ENCODE measurements around the gene GLYATL1B. TPM values are rescaled to one million over a fixed set of nuclear protein-coding genes. Genes with fewer than 3 reads are reported as not detected.

The GLYATL1B gene
- polyA plus RNA-seq, 1 donor (not counting 4 experiments of a cell fraction or from before 2014, with no cell fraction given): not detected

- no peaks in the 10 kb centered on the region for H3K4me1 ChIP-seq (ENCODE audit: control insufficient read depth, extremely low read depth, insufficient read depth, low read length)
- TF ChIP-seq CTCF (optimal IDR thresholded peaks at IDR 0.05 in 1 of 3, IDR thresholded peaks at IDR 0.05 in 1 of 3, conservative IDR thresholded peaks at IDR 0.05 in 1 of 3; ENCODE audit: extremely low read depth in 1 of 3, insufficient read depth in 2 of 3, low read length in 3 of 3) (no peak), EZH2 (IDR thresholded peaks at IDR 0.05; ENCODE audit: low read length) (no peak)
- FAIRE-seq (peak; percentile 61), DNase-seq (ENCODE audit: low read depth, low spot score) (no peak)
- no peak overlapping the region for H3K9ac ChIP-seq (ENCODE audit: control insufficient read depth, extremely low read depth, insufficient read depth, low read length)
- H4K20me1 ChIP-seq (ENCODE audit: control insufficient read depth, extremely low read depth, insufficient read depth, low read length): no peaks in the 10 kb centered on the region
- dilution Hi-C loops (cut with MboI; ENCODE audit: extremely low pct_ligation_motif_present, low sequenced_read_pairs): no loop called here
- H3K27me3 ChIP-seq (ENCODE audit: control insufficient read depth, extremely low read depth, insufficient read depth, low read length): peaks cover 5% of the 10 kb centered on the region
- H3K9me3 ChIP-seq (ENCODE audit: control insufficient read depth, low read depth, low read length): no peaks in the 10 kb centered on the region
- no peak overlapping the region for H3K27ac ChIP-seq (ENCODE audit: control insufficient read depth, insufficient read depth, low read length)
- H2AFZ ChIP-seq (ENCODE audit: control insufficient read depth, low read length): no peak overlapping the region
- H3K36me3 ChIP-seq (ENCODE audit: control insufficient read depth in 2 of 2, extremely low read depth in 1 of 2, insufficient read depth in 2 of 2, low read length in 2 of 2): no peaks in the 10 kb centered on the region
- H3K4me2 ChIP-seq (ENCODE audit: control insufficient read depth, extremely low read depth, insufficient read depth, low read depth, low read length): no peak overlapping the region
- no peaks in the 10 kb centered on the region for H3K79me2 ChIP-seq (ENCODE audit: control insufficient read depth, insufficient read depth, low read length)
- no peak overlapping the region for H3K4me3 ChIP-seq (ENCODE audit: control insufficient read depth in 2 of 3, extremely low read depth in 1 of 3, insufficient read depth in 2 of 3, low read depth in 1 of 3, low read length in 3 of 3)
- H3K9me1 ChIP-seq (ENCODE audit: control insufficient read depth, extremely low read depth, insufficient read depth, low read length): no peaks in the 10 kb centered on the region
Observed at GRCh38 chr11:59069087-59069486, 17.0 kb upstream of the GLYATL1B start.

GRCh38 chr11:59076876-59077571 lies 9.1 kb upstream of the GLYATL1B start:
- TF ChIP-seq EZH2 (IDR thresholded peaks at IDR 0.05; ENCODE audit: low read length): no peak
- TF ChIP-seq CTCF (optimal IDR thresholded peaks at IDR 0.05 in 1 of 3, IDR thresholded peaks at IDR 0.05 in 1 of 3, conservative IDR thresholded peaks at IDR 0.05 in 1 of 3; ENCODE audit: extremely low read depth in 1 of 3, insufficient read depth in 2 of 3, low read length in 3 of 3): no peak

More at GRCh38 chr11:59076876-59077571, 9.1 kb upstream of the GLYATL1B start:
- dilution Hi-C loops (cut with MboI; ENCODE audit: extremely low pct_ligation_motif_present, low sequenced_read_pairs): no loop called here
- no peaks in the 10 kb centered on the region for H3K36me3 ChIP-seq (ENCODE audit: control insufficient read depth in 2 of 2, extremely low read depth in 1 of 2, insufficient read depth in 2 of 2, low read length in 2 of 2)
- no peak for FAIRE-seq
- no peaks in the 10 kb centered on the region for H3K9me3 ChIP-seq (ENCODE audit: control insufficient read depth, low read depth, low read length)
- no peak for DNase-seq (ENCODE audit: low read depth, low spot score)
- H2AFZ ChIP-seq (ENCODE audit: control insufficient read depth, low read length): no peak overlapping the region
- no peaks in the 10 kb centered on the region for H3K9me1 ChIP-seq (ENCODE audit: control insufficient read depth, extremely low read depth, insufficient read depth, low read length)
- H3K4me3 ChIP-seq (ENCODE audit: control insufficient read depth in 2 of 3, extremely low read depth in 1 of 3, insufficient read depth in 2 of 3, low read depth in 1 of 3, low read length in 3 of 3): no peak overlapping the region
- H3K79me2 ChIP-seq (ENCODE audit: control insufficient read depth, insufficient read depth, low read length): no peaks in the 10 kb centered on the region
- H3K27ac ChIP-seq (ENCODE audit: control insufficient read depth, insufficient read depth, low read length): no peak overlapping the region
- H4K20me1 ChIP-seq (ENCODE audit: control insufficient read depth, extremely low read depth, insufficient read depth, low read length): no peaks in the 10 kb centered on the region
- no peak overlapping the region for H3K4me2 ChIP-seq (ENCODE audit: control insufficient read depth, extremely low read depth, insufficient read depth, low read depth, low read length)
- peaks cover 17% of the 10 kb centered on the region for H3K4me1 ChIP-seq (ENCODE audit: control insufficient read depth, extremely low read depth, insufficient read depth, low read length)
- H3K9ac ChIP-seq (ENCODE audit: control insufficient read depth, extremely low read depth, insufficient read depth, low read length): no peak overlapping the region
- no peaks in the 10 kb centered on the region for H3K27me3 ChIP-seq (ENCODE audit: control insufficient read depth, extremely low read depth, insufficient read depth, low read length)

Measured in keratinocyte (primary cell).